PC-9 (cell line): ENCODE data around the gene DRG2. TPM values are rescaled to one million over a fixed set of nuclear protein-coding genes. Genes with fewer than 3 reads are reported as not detected.

Experiments used
- BruUV-seq: library from RNA; stranded (reverse); fragments of 400-500 nt; replicated peaks from 2 replicates; lab custom pipeline; 2021; lab: Mats Ljungman, UMichigan
- CTCF ChIA-PET: fragments of 300-600 bp; sonication (Branson Sonifier 250); formaldehyde crosslinking; loops from one replicate; lab custom pipeline; 2022; ENCODE audit warnings: antibody characterized with exemption; lab: Charles Lee
- POLR2A ChIA-PET: fragments of 300-600 bp; sonication (Branson Sonifier 250); formaldehyde crosslinking; loops from one replicate; lab custom pipeline; 2022; ENCODE audit warnings: antibody characterized with exemption; ENCODE audit not compliant: unreplicated experiment; lab: Charles Lee
- DNase-seq, 2 experiments: peaks; one replicate each; pipeline versions ENCODE4 v3.0.0 to v3.0.0-alpha.2; 2015 to 2022; ENCODE audit warnings: mixed read lengths in 1 of 2
- H2AFZ ChIP-seq: fragments of 200-600 bp; sonication (generic); 2 replicates; pipeline ENCODE4 v1.8.1; 2017; ENCODE audit warnings: antibody characterized with exemption
- H3F3A ChIP-seq: fragments of 200-600 bp; sonication (generic); 2 replicates; pipeline ENCODE4 v1.8.1; 2017; ENCODE audit warnings: antibody characterized with exemption, mild to moderate bottlenecking, low read depth; ENCODE audit not compliant: insufficient read depth
- H3K27ac ChIP-seq: fragments of 200-600 bp; sonication (generic); 2 replicates; pipeline ENCODE4 v1.6.1; 2016; ENCODE audit warnings: mixed run types
- H3K27me3 ChIP-seq: fragments of 200-600 bp; sonication (generic); 2 replicates; pipeline ENCODE4 v1.6.1; 2016; ENCODE audit warnings: low read depth, mixed run types; ENCODE audit not compliant: insufficient read depth
- H3K36me3 ChIP-seq: fragments of 200-600 bp; sonication (generic); 2 replicates; pipeline ENCODE4 v1.6.1; 2016; ENCODE audit warnings: low read depth, mixed run types
- H3K4me1 ChIP-seq: fragments of 200-600 bp; sonication (generic); replicated peaks from 2 replicates; pipeline ENCODE4 v1.6.1; 2016; ENCODE audit warnings: mixed run types; ENCODE audit not compliant: insufficient read depth
- H3K4me2 ChIP-seq: fragments of 200-600 bp; sonication (generic); 2 replicates; pipeline ENCODE4 v1.6.1; 2017; ENCODE audit warnings: mixed run types
- H3K4me3 ChIP-seq: fragments of 200-600 bp; sonication (generic); 2 replicates; pipeline ENCODE4 v1.6.1; 2016; ENCODE audit warnings: mixed run types
- H3K79me2 ChIP-seq: fragments of 200-600 bp; sonication (generic); 2 replicates; pipeline ENCODE4 v1.6.1; 2017; ENCODE audit warnings: low read depth, mixed run types
- H3K9me2 ChIP-seq: fragments of 200-600 bp; sonication (generic); 2 replicates; pipeline ENCODE4 v1.8.1; 2017; ENCODE audit warnings: mild to moderate bottlenecking; ENCODE audit not compliant: insufficient read depth
- H3K9me3 ChIP-seq: fragments of 200-600 bp; sonication (generic); 2 replicates; pipeline ENCODE4 v1.8.1; 2016; ENCODE audit warnings: low read depth; ENCODE audit not compliant: insufficient read depth
- H4K20me1 ChIP-seq: fragments of 200-600 bp; sonication (generic); 2 replicates; pipeline ENCODE4 v1.8.1; 2017; ENCODE audit not compliant: insufficient read depth
- CTCF ChIP-seq: fragments of 200-600 bp; sonication (generic); conservative IDR thresholded peaks from 2 replicates; pipeline ENCODE4 v1.6.1; 2017; ENCODE audit warnings: mixed run types, antibody characterized with exemption, mild to moderate bottlenecking, moderate library complexity
- EZH2 ChIP-seq: fragments of 200-600 bp; sonication (generic); IDR thresholded peaks from 2 replicates; pipeline ENCODE4 v1.8.0; 2017; ENCODE audit warnings: antibody characterized with exemption, low read depth
- intact Hi-C: fragments of 100-400 bp; cut with micrococcal nuclease; formaldehyde crosslinking; loops from one replicate; pipeline ENCODE4 v1.10.0; 2022; ENCODE audit not compliant: unreplicated experiment
- total RNA-seq: library from RNA; stranded (reverse); gene quantifications from 2 replicates; pipeline ENCODE4 v1.2.3, GENCODE V29; 2021

Gene DRG2
- total RNA-seq, 1 experiment from 2014 or later: 66.9 TPM

- H2AFZ ChIP-seq: no peak overlapping the region
- peaks cover 44% of the 10 kb centered on the region for H3K79me2 ChIP-seq
- intact Hi-C loops: no loop called here
Measured at GRCh38 chr17:18041776-18042175, 46.0 kb upstream of the DRG2 start.

GRCh38 chr17:18042983-18043382 is 44.8 kb upstream of the DRG2 start:
- TF ChIP-seq EZH2 (no peak), CTCF (no peak)
- H3K36me3 ChIP-seq: no peaks in the 10 kb centered on the region
- peaks cover 26% of the 10 kb centered on the region for H3K4me1 ChIP-seq
- H3K27me3 ChIP-seq: no peaks in the 10 kb centered on the region
- POLR2A ChIA-PET: interaction anchor here (0.7 kb wide), 1 partner anchor 334 kb away, joined by 3 read pairs; no protein-coding TSS in a partner anchor
- CTCF ChIA-PET: no interaction called here
- no peak overlapping the region for H3K4me3 ChIP-seq
- no peak overlapping the region for H2AFZ ChIP-seq
- H3K79me2 ChIP-seq: peaks cover 33% of the 10 kb centered on the region
- no peaks in the 10 kb centered on the region for H3K9me2 ChIP-seq
- peaks cover 5% of the 10 kb centered on the region; the same call in 1 of the 2 replicates for H3F3A ChIP-seq
- intact Hi-C loops: no loop called here
- H4K20me1 ChIP-seq: no peaks in the 10 kb centered on the region
- H3K27ac ChIP-seq: no peak overlapping the region
- H3K4me2 ChIP-seq: no peak overlapping the region
- no TSS peak for BruUV-seq
- H3K9me3 ChIP-seq: no peaks in the 10 kb centered on the region
- no peak for DNase-seq

More at GRCh38 chr17:18041776-18042175, 46.0 kb upstream of the DRG2 start:
- Histone ChIP-seq H3K27ac (no peak overlapping the region), H3K4me3 (no peak overlapping the region), H3K9me3 (no peaks in the 10 kb centered on the region), H3K4me1 (peaks cover 36% of the 10 kb centered on the region), H4K20me1 (no peaks in the 10 kb centered on the region), H3K27me3 (no peaks in the 10 kb centered on the region), H3F3A (peaks cover 10% of the 10 kb centered on the region; the same call in 1 of the 2 replicates), H3K9me2 (no peaks in the 10 kb centered on the region), H3K4me2 (peak overlapping the region; percentile 100), H3K36me3 (no peaks in the 10 kb centered on the region)
- ChIA-PET POLR2A (interaction anchor here (0.7 kb wide), 1 partner anchor 230 kb away, joined by 3 read pairs; no protein-coding TSS in a partner anchor), CTCF (no interaction called here)
- no TSS peak for BruUV-seq
- peak; percentile 32 to 70 for DNase-seq
- TF ChIP-seq EZH2 (no peak), CTCF (no peak)

GRCh38 chr17:18043491-18043890 is 44.3 kb upstream of the DRG2 start:
- ChIA-PET CTCF (no interaction called here), POLR2A (interaction anchor here (0.7 kb wide), 1 partner anchor 334 kb away, joined by 3 read pairs; no protein-coding TSS in a partner anchor)
- no TSS peak for BruUV-seq
- peaks cover 28% of the 10 kb centered on the region for H3K79me2 ChIP-seq
- intact Hi-C loops: no loop called here
- H2AFZ ChIP-seq: no peak overlapping the region
- no peaks in the 10 kb centered on the region for H3K9me2 ChIP-seq
- no peak overlapping the region for H3K4me3 ChIP-seq
- H3F3A ChIP-seq: peaks cover 4% of the 10 kb centered on the region; the same call in 1 of the 2 replicates
- peaks cover 24% of the 10 kb centered on the region for H3K4me1 ChIP-seq
- no peaks in the 10 kb centered on the region for H4K20me1 ChIP-seq
- H3K27me3 ChIP-seq: no peaks in the 10 kb centered on the region
- no peak for DNase-seq
- no peaks in the 10 kb centered on the region for H3K9me3 ChIP-seq
- H3K4me2 ChIP-seq: no peak overlapping the region
- no peak overlapping the region for H3K27ac ChIP-seq
- no peaks in the 10 kb centered on the region for H3K36me3 ChIP-seq
- TF ChIP-seq EZH2 (no peak), CTCF (peak; percentile 58)
